ENCODE measurements around the gene SDHD.

The SDHD gene

GRCh38 chr11:112134473-112134872 lies 47.8 kb downstream of the SDHD start:
- ATAC-seq (ENCODE audit: insufficient read depth, low read depth) = no peak
- H3K27ac ChIP-seq (ENCODE audit: low read length) = no peak overlapping the region

GRCh38 chr11:112143597-112143996 lies 56.9 kb downstream of the SDHD start:
- no peak for TF ChIP-seq CTCF (IDR thresholded peaks at IDR 0.05; ENCODE audit: borderline replicate concordance, extremely low read depth, low read length, poor library complexity, severe bottlenecking)
- H3K4me2 ChIP-seq (ENCODE audit: insufficient read depth, low read length) = no peak overlapping the region
- H3K4me3 ChIP-seq (ENCODE audit: low read depth in 1 of 2, low read length in 2 of 2) = no peak overlapping the region
- no peaks in the 10 kb centered on the region for H3K4me1 ChIP-seq (ENCODE audit: insufficient read depth, low read length)
- no peak overlapping the region for H2AFZ ChIP-seq (ENCODE audit: low read depth, low read length)
- H3K27ac ChIP-seq (ENCODE audit: low read length) = no peak overlapping the region
- DNase-seq = no peak
- ATAC-seq (ENCODE audit: insufficient read depth, low read depth) = no peak
- no peaks in the 10 kb centered on the region for H3K79me2 ChIP-seq (ENCODE audit: insufficient read depth, low read length)
- peaks cover 7% of the 10 kb centered on the region for H3K9me3 ChIP-seq (ENCODE audit: insufficient read depth, low read length, severe bottlenecking)
- H3K27me3 ChIP-seq (ENCODE audit: insufficient read depth, low read length, poor library complexity) = no peaks in the 10 kb centered on the region
- no peak overlapping the region for H3K9ac ChIP-seq (ENCODE audit: low read depth, low read length)
- no peaks in the 10 kb centered on the region for H3K36me3 ChIP-seq (ENCODE audit: insufficient read depth, low read length)
- no peaks in the 10 kb centered on the region for H4K20me1 ChIP-seq (ENCODE audit: insufficient read depth, low read length)

More at GRCh38 chr11:112134473-112134872, 47.8 kb downstream of the SDHD start:
- Histone ChIP-seq H4K20me1 (ENCODE audit: insufficient read depth, low read length) (no peaks in the 10 kb centered on the region), H3K4me3 (ENCODE audit: low read depth in 1 of 2, low read length in 2 of 2) (no peak overlapping the region), H3K4me1 (ENCODE audit: insufficient read depth, low read length) (no peaks in the 10 kb centered on the region), H3K4me2 (ENCODE audit: insufficient read depth, low read length) (no peak overlapping the region), H2AFZ (ENCODE audit: low read depth, low read length) (no peak overlapping the region), H3K27me3 (ENCODE audit: insufficient read depth, low read length, poor library complexity) (no peaks in the 10 kb centered on the region), H3K79me2 (ENCODE audit: insufficient read depth, low read length) (no peaks in the 10 kb centered on the region), H3K9me3 (ENCODE audit: insufficient read depth, low read length, severe bottlenecking) (no peaks in the 10 kb centered on the region), H3K9ac (ENCODE audit: low read depth, low read length) (no peak overlapping the region), H3K36me3 (ENCODE audit: insufficient read depth, low read length) (no peaks in the 10 kb centered on the region)
- no peak for DNase-seq
- TF ChIP-seq CTCF (IDR thresholded peaks at IDR 0.05; ENCODE audit: borderline replicate concordance, extremely low read depth, low read length, poor library complexity, severe bottlenecking) (no peak), EZH2 (IDR thresholded peaks at IDR 0.05; ENCODE audit: borderline replicate concordance, low read depth, low read length, severe bottlenecking) (no peak)

All from DND-41 (cell line).